ENCODE results near the gene EXTL2. TPM values are rescaled to one million over a fixed set of nuclear protein-coding genes. Genes with fewer than 3 reads are reported as not detected.
A peak's percentile ranks its signal among the peaks of the same experiment; 100 is the strongest.

Gene EXTL2
- total and polyA plus RNA-seq, 9 of the 15 experiments (the other 6 are each of a cell fraction or from before 2014, with no cell fraction given) = 8.5 to 40.7 (median 26.0) TPM

- TF ChIP-seq MGA (IDR thresholded peaks at IDR 0.05) = no peak
- TF ChIP-seq HIVEP1 (CRISPR knock-in tag; IDR thresholded peaks at IDR 0.05) = no peak
- no peak for TF ChIP-seq MAFK (IDR thresholded peaks at IDR 0.05; ENCODE audit: low read length)
- TF ChIP-seq SMARCA4 (IDR thresholded peaks at IDR 0.05) = 0 out of 2 replicates have a peak, but pooled peaks have one; percentile 33
- no peak for TF ChIP-seq ZNF699 (CRISPR knock-in tag; IDR thresholded peaks at IDR 0.05; ENCODE audit: insufficient replicate concordance)
- TF ChIP-seq ZNF165 (CRISPR knock-in tag; IDR thresholded peaks at IDR 0.05; ENCODE audit: borderline replicate concordance) = no peak
- TF ChIP-seq ARID3B (CRISPR knock-in tag; IDR thresholded peaks at IDR 0.05; ENCODE audit: borderline replicate concordance) = no peak
- TF ChIP-seq U2AF2 (optimal IDR thresholded peaks at IDR 0.05; ENCODE audit: low read depth, low read length) = no peak
- TF ChIP-seq HBP1 (CRISPR knock-in tag; IDR thresholded peaks at IDR 0.05) = no peak
- no peak for TF ChIP-seq CBX5 (IDR thresholded peaks at IDR 0.05; ENCODE audit: borderline replicate concordance, low read depth)
- no peak for TF ChIP-seq SREBF2 (CRISPR knock-in tag; IDR thresholded peaks at IDR 0.05)
- no peak for TF ChIP-seq ZNF41 (CRISPR knock-in tag; conservative IDR thresholded peaks at IDR 0.05)
- TF ChIP-seq ARID1B (IDR thresholded peaks at IDR 0.05) = no peak
Measured at GRCh38 chr1:100894603-100895539, at the start of gene EXTL2 (continued).
